Prostate gland (tissue), 2 donors: ENCODE results near the gene SYNGR4. TPM values are rescaled to one million over a fixed set of nuclear protein-coding genes. Genes with fewer than 3 reads are reported as not detected.
"Not testable (repeated sequence)": the region's sequence is repeated elsewhere in the genome, so short reads cannot be mapped to it uniquely, and the experiment has no call there.

Source experiments
- DNase-seq: peaks from one replicate; pipeline ENCODE4 v3.0.0-alpha.2; 2019; ENCODE audit warnings: low spot score
- H3K27ac ChIP-seq, 2 donors: fragments of 200-600 bp; sonication (generic); 2 replicates each; pipeline ENCODE4 v1.5.1; 2017 to 2019
- H3K27me3 ChIP-seq: fragments of 200-600 bp; sonication (generic); replicated peaks from 2 replicates; pipeline ENCODE4 v1.5.1; 2019; ENCODE audit not compliant: insufficient read depth
- H3K36me3 ChIP-seq, 2 donors: fragments of 200-600 bp; sonication (generic); 1 replicate in 1 of 2; 2 replicates in 1 of 2; pipeline versions ENCODE4 v1.5.1 to v1.8.1; 2017 to 2019
- H3K4me1 ChIP-seq: fragments of 200-600 bp; sonication (generic); replicated peaks from 2 replicates; pipeline ENCODE4 v1.5.1; 2019
- H3K4me3 ChIP-seq, 2 donors: fragments of 200-600 bp; sonication (generic); 2 replicates each; pipeline ENCODE4 v1.5.1; 2017 to 2019
- H3K9me3 ChIP-seq: fragments of 200-600 bp; sonication (generic); 2 replicates; pipeline ENCODE4 v1.5.1; 2017
- CTCF ChIP-seq, 4 experiments: fragments of 200-600 bp in 2 of 4; fragments of 450-650 bp in 2 of 4; sonication (generic) in 2 of 4; IDR thresholded peaks; 1 replicate in 3 of 4; 2 replicates in 1 of 4; pipeline ENCODE4 v1.5.1; 2016 to 2019; ENCODE audit warnings: antibody characterized with exemption in 4 of 4, mild to moderate bottlenecking in 2 of 4, moderate library complexity in 2 of 4
- POLR2A ChIP-seq: fragments of 450-650 bp; IDR thresholded peaks from one replicate; pipeline ENCODE4 v1.6.1; 2016; ENCODE audit warnings: antibody characterized with exemption, mild to moderate bottlenecking
- POLR2AphosphoS5 ChIP-seq: sonication (generic); formaldehyde crosslinking; IDR thresholded peaks from one replicate; pipeline ENCODE4 v1.6.1; 2017; ENCODE audit warnings: antibody characterized with exemption
- WGBS: methylation state at CpG from one replicate; pipeline ENCODE4 v1.1.5; 2018; 5-methylcytosine and 5-hydroxymethylcytosine counted together
- intact Hi-C: fragments of 100-400 bp; cut with DNase I; formaldehyde crosslinking; loops from one replicate; pipeline ENCODE4 v1.14.2; 2022
- total RNA-seq, 2 donors: library from RNA; depleted of rRNA; stranded (reverse); fragments of >200 nt; gene quantifications; one replicate each; pipeline ENCODE4 v1.1.0, GENCODE V29; 2016

Gene SYNGR4
- total RNA-seq, 2 donors from 2014 or later = 2.8 TPM; not detected in 1

GRCh38 chr19:48371367-48371766 lies 7.2 kb downstream of the SYNGR4 start:
- TF ChIP-seq POLR2AphosphoS5 (no peak), CTCF (IDR thresholded peaks at IDR 0.05) (no peak), POLR2A (no peak)
- no peaks in the 10 kb centered on the region for H3K9me3 ChIP-seq
- no peaks in the 10 kb centered on the region for H3K36me3 ChIP-seq
- no peaks in the 10 kb centered on the region for H3K27me3 ChIP-seq
- H3K27ac ChIP-seq = no peak overlapping the region
- intact Hi-C loops = no loop called here
- 73% methylated on average over 7 of the region's 7 CpGs for WGBS
- no peak overlapping the region for H3K4me3 ChIP-seq
- H3K4me1 ChIP-seq = no peaks in the 10 kb centered on the region
- DNase-seq = no peak

GRCh38 chr19:48371771-48372170 lies 7.6 kb downstream of the SYNGR4 start:
- H3K9me3 ChIP-seq, H3K4me3 ChIP-seq, H3K4me1 ChIP-seq, intact Hi-C loops, H3K27me3 ChIP-seq, H3K36me3 ChIP-seq, DNase-seq, H3K27ac ChIP-seq: not testable (repeated sequence)
- 92% methylated on average over 5 of the region's 5 CpGs for WGBS

GRCh38 chr19:48372904-48373303 lies 8.7 kb downstream of the SYNGR4 start:
- DNase-seq = peak; percentile 72
- H3K27ac ChIP-seq = no peak overlapping the region
- no peak overlapping the region for H3K4me3 ChIP-seq
- no peaks in the 10 kb centered on the region for H3K9me3 ChIP-seq
- WGBS = 30% methylated on average over 4 of the region's 4 CpGs
- no peaks in the 10 kb centered on the region for H3K4me1 ChIP-seq
- intact Hi-C loops = no loop called here
- H3K27me3 ChIP-seq = no peaks in the 10 kb centered on the region
- no peaks in the 10 kb centered on the region for H3K36me3 ChIP-seq
- peak; percentile 69 for TF ChIP-seq POLR2AphosphoS5
- TF ChIP-seq POLR2A = no peak

- Histone ChIP-seq H3K27ac (no peak overlapping the region), H3K4me1 (no peaks in the 10 kb centered on the region), H3K36me3 (no peaks in the 10 kb centered on the region), H3K9me3 (no peaks in the 10 kb centered on the region), H3K27me3 (no peaks in the 10 kb centered on the region), H3K4me3 (no peak overlapping the region)
- 87% methylated on average over 11 of the region's 11 CpGs for WGBS
- intact Hi-C loops = no loop called here
- TF ChIP-seq CTCF (IDR thresholded peaks at IDR 0.05) = no peak
- TF ChIP-seq POLR2AphosphoS5 = no peak
- TF ChIP-seq POLR2A = no peak
- DNase-seq = no peak
Measured at GRCh38 chr19:48373567-48373966, 9.4 kb downstream of the SYNGR4 start.

GRCh38 chr19:48378194-48378570 lies 14.0 kb downstream of the SYNGR4 start:
- Histone ChIP-seq H3K4me1 (no peaks in the 10 kb centered on the region), H3K27ac (no peak overlapping the region), H3K9me3 (no peaks in the 10 kb centered on the region), H3K4me3 (no peak overlapping the region), H3K36me3 (peaks cover 0 to 6% of the 10 kb centered on the region in 2 donors), H3K27me3 (no peaks in the 10 kb centered on the region)
- TF ChIP-seq POLR2A (no peak), CTCF (IDR thresholded peaks at IDR 0.05) (no peak), POLR2AphosphoS5 (no peak)
- DNase-seq = no peak
- intact Hi-C loops = no loop called here
- 87% methylated on average over 10 of the region's 10 CpGs for WGBS

- WGBS = 70% methylated on average over 5 of the region's 5 CpGs
- Histone ChIP-seq H3K27me3 (no peaks in the 10 kb centered on the region), H3K36me3 (peaks cover 0 to 15% of the 10 kb centered on the region in 2 donors), H3K4me1 (no peaks in the 10 kb centered on the region), H3K27ac (no peak overlapping the region), H3K9me3 (no peaks in the 10 kb centered on the region), H3K4me3 (no peak overlapping the region)
- TF ChIP-seq POLR2A = no peak
- TF ChIP-seq CTCF (IDR thresholded peaks at IDR 0.05) = no peak
- peak; percentile 55 for TF ChIP-seq POLR2AphosphoS5
- intact Hi-C loops = no loop called here
- DNase-seq = peak; percentile 19
Measured at GRCh38 chr19:48379058-48379457, 14.9 kb downstream of the SYNGR4 start.
